OCI-LY3 (cell line): ENCODE results near the gene MYO15B.

Experiments used
- EZH2phosphoT487 ChIP-seq: fragments of 200-600 bp; shearing (Covaris generic); IDR thresholded peaks from 2 replicates; pipeline ENCODE4 v1.6.1; 2018; ENCODE audit warnings: antibody characterized with exemption, mixed run types, low read depth
- TF ChIP-seq, protein P1 (sequence below): fragments of 200-600, 300-600 bp; sonication (generic); IDR thresholded peaks from 2 replicates; pipeline ENCODE4 v1.5.1; 2014; ENCODE audit warnings: antibody characterized with exemption, low read length, low read depth

DNA sequence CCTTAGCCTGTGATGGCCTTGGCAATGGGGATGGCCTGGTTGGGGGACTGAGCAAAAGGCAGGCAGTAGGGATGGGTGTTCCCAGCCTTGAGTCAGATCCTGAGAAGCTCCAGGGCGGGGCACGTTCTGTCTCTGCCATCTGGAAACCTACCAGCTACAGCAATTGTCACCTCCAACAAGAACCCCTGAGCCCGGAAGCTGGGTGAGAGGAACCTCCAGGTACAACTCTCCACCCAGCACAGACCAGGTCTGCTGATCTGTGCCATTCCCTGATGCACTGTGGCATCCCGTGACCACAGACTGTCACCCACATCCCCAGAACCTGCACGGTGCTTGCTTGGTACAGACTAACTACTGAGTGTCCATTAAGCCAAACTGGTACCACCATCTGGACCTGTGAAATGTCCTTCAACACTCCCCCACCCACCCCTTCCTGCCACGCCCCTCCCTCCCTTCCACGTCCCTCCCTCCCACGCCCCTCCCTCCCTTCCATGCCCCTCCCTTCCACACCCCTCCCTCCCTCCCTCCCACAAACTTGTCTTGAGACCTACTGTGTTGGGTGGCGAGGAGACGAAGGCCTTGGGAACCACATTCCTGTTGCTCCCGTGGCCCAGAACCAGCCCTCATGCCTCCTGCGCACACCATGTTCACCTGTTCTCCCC lies 16.6 kb downstream of the MYO15B start:
- TF ChIP-seq, protein P1, sequence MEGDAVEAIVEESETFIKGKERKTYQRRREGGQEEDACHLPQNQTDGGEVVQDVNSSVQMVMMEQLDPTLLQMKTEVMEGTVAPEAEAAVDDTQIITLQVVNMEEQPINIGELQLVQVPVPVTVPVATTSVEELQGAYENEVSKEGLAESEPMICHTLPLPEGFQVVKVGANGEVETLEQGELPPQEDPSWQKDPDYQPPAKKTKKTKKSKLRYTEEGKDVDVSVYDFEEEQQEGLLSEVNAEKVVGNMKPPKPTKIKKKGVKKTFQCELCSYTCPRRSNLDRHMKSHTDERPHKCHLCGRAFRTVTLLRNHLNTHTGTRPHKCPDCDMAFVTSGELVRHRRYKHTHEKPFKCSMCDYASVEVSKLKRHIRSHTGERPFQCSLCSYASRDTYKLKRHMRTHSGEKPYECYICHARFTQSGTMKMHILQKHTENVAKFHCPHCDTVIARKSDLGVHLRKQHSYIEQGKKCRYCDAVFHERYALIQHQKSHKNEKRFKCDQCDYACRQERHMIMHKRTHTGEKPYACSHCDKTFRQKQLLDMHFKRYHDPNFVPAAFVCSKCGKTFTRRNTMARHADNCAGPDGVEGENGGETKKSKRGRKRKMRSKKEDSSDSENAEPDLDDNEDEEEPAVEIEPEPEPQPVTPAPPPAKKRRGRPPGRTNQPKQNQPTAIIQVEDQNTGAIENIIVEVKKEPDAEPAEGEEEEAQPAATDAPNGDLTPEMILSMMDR = no peak
- TF ChIP-seq EZH2phosphoT487 = no peak
